Peyer's patch (tissue), 4 donors: Measurements from ENCODE around the gene PLA2G6.

ENCODE experiments used
- CTCF ChIP-seq, 6 experiments: fragments of 450-650 bp in 4 of 6; fragments of 200-600 bp in 2 of 6; sonication (generic) in 1 of 6; IDR thresholded peaks; one replicate each; pipeline ENCODE4 v1.5.1; 2017 to 2019; ENCODE audit warnings: antibody characterized with exemption in 6 of 6, mild to moderate bottlenecking in 3 of 6, moderate library complexity in 1 of 6
- POLR2A ChIP-seq, 2 donors: fragments of 450-650 bp; IDR thresholded peaks; one replicate each; pipeline ENCODE4 v1.5.1; 2017; ENCODE audit warnings: antibody characterized with exemption in 2 of 2, mild to moderate bottlenecking in 2 of 2, moderate library complexity in 2 of 2

DNA sequence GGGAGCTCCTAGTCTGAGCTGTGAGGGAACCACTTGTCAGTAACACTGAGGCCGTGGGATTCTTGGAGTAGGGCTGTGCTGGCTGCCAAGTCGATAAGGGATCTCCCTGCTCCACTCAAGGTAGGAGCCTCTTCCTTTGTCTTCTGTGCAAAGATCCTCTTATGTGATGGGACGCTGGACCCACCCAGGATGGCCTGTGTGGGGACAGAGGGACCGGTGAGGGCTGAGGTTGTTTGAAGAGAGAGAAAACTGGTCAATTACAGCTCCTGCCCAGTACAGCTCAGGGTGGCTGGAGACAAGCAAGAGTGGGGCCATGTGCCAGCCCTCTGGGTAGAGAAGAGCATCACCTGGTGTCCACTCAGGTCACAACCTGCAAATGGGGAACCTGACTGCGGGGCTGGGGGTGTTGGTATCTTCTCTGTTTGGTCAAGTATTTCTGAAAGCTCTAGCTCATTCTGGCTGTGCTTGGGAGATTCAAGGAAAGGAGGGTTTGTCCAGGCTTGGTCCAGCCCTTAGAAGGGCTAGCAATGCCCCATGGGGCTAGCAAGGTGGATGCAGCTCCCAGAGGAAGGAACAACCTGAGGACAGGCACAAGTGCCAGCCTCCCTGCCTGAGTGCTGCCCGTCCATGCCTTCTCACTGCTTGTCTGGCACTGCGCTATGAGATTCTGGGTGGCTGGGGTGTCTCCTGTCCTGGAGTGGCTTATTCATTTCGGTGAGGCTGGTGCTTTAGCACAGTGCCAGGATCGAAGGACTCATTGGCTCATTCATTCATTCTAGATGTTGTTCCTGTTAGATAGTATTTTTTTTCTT, 43.5 kb downstream of the PLA2G6 start:
- TF ChIP-seq CTCF (IDR thresholded peaks at IDR 0.05) (no peak), POLR2A (IDR thresholded peaks at IDR 0.05) (no peak)
